A673 (cell line): ENCODE results near the gene SLC25A47. TPM values are rescaled to one million over a fixed set of nuclear protein-coding genes. Genes with fewer than 3 reads are reported as not detected.

Experiments
- BruUV-seq: library from RNA; stranded (reverse); fragments of 400-500 nt; replicated peaks from 2 replicates; lab custom pipeline; 2021; lab: Mats Ljungman, UMichigan
- CTCF ChIA-PET: fragments of 300-600 bp; sonication (Branson Sonifier 250); formaldehyde crosslinking; loops from one replicate; lab custom pipeline; 2022; ENCODE audit warnings: antibody characterized with exemption; lab: Charles Lee
- POLR2A ChIA-PET: fragments of 300-600 bp; sonication (Branson Sonifier 250); formaldehyde crosslinking; loops from one replicate; lab custom pipeline; 2022; ENCODE audit warnings: antibody characterized with exemption; ENCODE audit not compliant: low non-redundant PET; lab: Charles Lee
- DNase-seq: peaks from one replicate; pipeline ENCODE4 v3.0.0-alpha.2; 2015; ENCODE audit warnings: low spot score
- H3K27ac ChIP-seq: fragments of 200-600 bp; sonication (generic); 2 replicates; pipeline ENCODE4 v1.5.1; 2016; ENCODE audit warnings: mixed run types, low read depth, mild to moderate bottlenecking, mixed read lengths, antibody characterized with exemption, low read length; ENCODE audit not compliant: poor library complexity, severe bottlenecking
- H3K27me3 ChIP-seq: fragments of 200-600 bp; sonication (generic); replicated peaks from 2 replicates; pipeline ENCODE4 v1.6.1; 2017; ENCODE audit warnings: mixed run types, low read depth, mild to moderate bottlenecking, mixed read lengths, antibody characterized with exemption, low read length; ENCODE audit not compliant: insufficient read depth, poor library complexity
- H3K36me3 ChIP-seq: fragments of 200-600 bp; sonication (generic); 2 replicates; pipeline ENCODE4 v1.6.1; 2016; ENCODE audit warnings: mixed run types, mild to moderate bottlenecking, mixed read lengths, antibody characterized with exemption, low read length; ENCODE audit not compliant: insufficient read depth, poor library complexity, severe bottlenecking
- H3K4me1 ChIP-seq: fragments of 200-600 bp; sonication (generic); 2 replicates; pipeline ENCODE4 v1.6.1; 2017; ENCODE audit warnings: mixed run types, mild to moderate bottlenecking, mixed read lengths, antibody characterized with exemption, low read length; ENCODE audit not compliant: insufficient read depth, poor library complexity, severe bottlenecking
- H3K4me3 ChIP-seq: fragments of 200-600 bp; sonication (generic); 2 replicates; pipeline ENCODE4 v1.5.1; 2016; ENCODE audit warnings: low read depth, mixed run types, mild to moderate bottlenecking, mixed read lengths, low read length; ENCODE audit not compliant: poor library complexity, severe bottlenecking
- H3K9me3 ChIP-seq: fragments of 200-600 bp; sonication (generic); 2 replicates; pipeline ENCODE4 v1.6.1; 2016; ENCODE audit warnings: mixed run types, low read depth, mild to moderate bottlenecking, mixed read lengths, antibody characterized with exemption, low read length; ENCODE audit not compliant: poor library complexity, severe bottlenecking
- CTCF ChIP-seq: fragments of 300-800, 200-600 bp; sonication (generic); conservative IDR thresholded peaks from 2 replicates; pipeline ENCODE4 v1.5.1; 2017; ENCODE audit warnings: low read depth, mild to moderate bottlenecking, antibody characterized with exemption, low read length, moderate library complexity, mixed read lengths
- EZH2 ChIP-seq: fragments of 200-600 bp; sonication (generic); IDR thresholded peaks from 2 replicates; pipeline ENCODE4 v1.6.1; 2017; ENCODE audit warnings: borderline replicate concordance, low read depth, mild to moderate bottlenecking, mixed read lengths, antibody characterized with exemption, low read length; ENCODE audit not compliant: poor library complexity, severe bottlenecking
- intact Hi-C: fragments of 100-400 bp; cut with micrococcal nuclease; formaldehyde crosslinking; loops from one replicate; pipeline ENCODE4 v1.10.0; 2022; ENCODE audit not compliant: unreplicated experiment
- microRNA-seq: library from miRNA; unstranded; fragments of <30 nt; microRNA quantifications from one replicate; pipeline ENCODE4 v1.2.0, GENCODE V29; 2021
- total RNA-seq: library from RNA; stranded (reverse); gene quantifications from 2 replicates; pipeline ENCODE4 v1.2.3, GENCODE V29; 2021

Gene SLC25A47
- total RNA-seq, 1 experiment from 2014 or later, result not detected

- POLR2A ChIA-PET, result interaction anchor here (0.5 to 0.7 kb wide), 3 partner anchors 264 to 1721 kb away, joined by 3 read pairs; no protein-coding TSS in a partner anchor
- no peaks in the 10 kb centered on the region for H3K27me3 ChIP-seq
- H3K36me3 ChIP-seq, result no peaks in the 10 kb centered on the region
- peak overlapping the region; percentile 99 for H3K4me3 ChIP-seq
- peak overlapping the region; percentile 96 for H3K27ac ChIP-seq
- H3K9me3 ChIP-seq, result no peaks in the 10 kb centered on the region
- intact Hi-C loops, result loop anchor here (5.0 kb wide), 1 partner anchor 393 kb away; no protein-coding TSS in a partner anchor
- CTCF ChIA-PET, result no interaction called here
- DNase-seq, result peak; percentile 77
- peaks cover 5% of the 10 kb centered on the region for H3K4me1 ChIP-seq
- TF ChIP-seq EZH2 (no peak), CTCF (no peak)
- no TSS peak for BruUV-seq
These were observed 52.3 kb downstream of the SLC25A47 start for GRCh38 chr14:100375266-100375962.

- BruUV-seq, result no TSS peak
- no peaks in the 10 kb centered on the region for H3K27me3 ChIP-seq
- peaks cover 5% of the 10 kb centered on the region for H3K4me1 ChIP-seq
- intact Hi-C loops, result loop anchor here (5.0 kb wide), 1 partner anchor 394 kb away; no protein-coding TSS in a partner anchor
- CTCF ChIA-PET, result no interaction called here
- POLR2A ChIA-PET, result no interaction called here
- peak within 1 kb of the TSS; percentile 99 for H3K4me3 ChIP-seq
- no peak for TF ChIP-seq EZH2
- no peak for TF ChIP-seq CTCF
- H3K36me3 ChIP-seq, result no peaks in the 10 kb centered on the region
- no peaks in the 10 kb centered on the region for H3K9me3 ChIP-seq
- peak within 1 kb of the TSS; percentile 96 for H3K27ac ChIP-seq
- DNase-seq, result peak; percentile 97
These were observed 53.0 kb downstream of the SLC25A47 start, which contains the start of gene WDR25 for GRCh38 chr14:100375963-100376735. WDR25 (plus strand) TSS chr14:100376485.

- POLR2A ChIA-PET, result no interaction called here
- BruUV-seq, result TSS peak; percentile 79
- H3K9me3 ChIP-seq, result no peaks in the 10 kb centered on the region
- DNase-seq, result peak; percentile 54
- intact Hi-C loops, result loop anchor here (5.0 kb wide), 1 partner anchor 394 kb away; no protein-coding TSS in a partner anchor
- peak overlapping the region; percentile 99 for H3K4me3 ChIP-seq
- peak overlapping the region; percentile 96 for H3K27ac ChIP-seq
- H3K4me1 ChIP-seq, result peaks cover 5% of the 10 kb centered on the region
- CTCF ChIA-PET, result no interaction called here
- no peaks in the 10 kb centered on the region for H3K27me3 ChIP-seq
- no peaks in the 10 kb centered on the region for H3K36me3 ChIP-seq
- no peak for TF ChIP-seq CTCF
- no peak for TF ChIP-seq EZH2
These were observed 53.6 kb downstream of the SLC25A47 start for GRCh38 chr14:100376751-100377171.

Small RNA genes within 50 kb of the gene (microRNA-seq; reads per million reads assigned to microRNA genes)
- 1,687 reads per million, percentile 86 among the genes with 10 or more reads in this experiment for gene MIR345
- 2.4 reads per million for gene MIR6764

Other genes with a start within 250 kb of the SLC25A47 start
- 0.07 TPM in 1 of 2 replicates, not detected in the other for gene DEGS2, start 163.7 kb upstream of the SLC25A47 start, total RNA-seq
- gene YY1, start 84.2 kb upstream of the SLC25A47 start, total RNA-seq, result 89.3 and 97.0 TPM in 2 replicates
- 49.3 and 70.1 TPM in 2 replicates for gene SLC25A29, start 16.9 kb upstream of the SLC25A47 start, total RNA-seq
- gene WDR25, start 53.1 kb downstream of the SLC25A47 start, total RNA-seq, result 8.7 and 9.4 TPM in 2 replicates